ENCODE measurements around the gene CEP83. TPM values are rescaled to one million over a fixed set of nuclear protein-coding genes. Genes with fewer than 3 reads are reported as not detected.
"Not testable (repeated sequence)": the region's sequence is repeated elsewhere in the genome, so short reads cannot be mapped to it uniquely, and the experiment has no call there.

Gene CEP83
- polyA plus RNA-seq, 1 donor (not counting 4 experiments of a cell fraction or from before 2014, with no cell fraction given) = 9.5 TPM

DNA sequence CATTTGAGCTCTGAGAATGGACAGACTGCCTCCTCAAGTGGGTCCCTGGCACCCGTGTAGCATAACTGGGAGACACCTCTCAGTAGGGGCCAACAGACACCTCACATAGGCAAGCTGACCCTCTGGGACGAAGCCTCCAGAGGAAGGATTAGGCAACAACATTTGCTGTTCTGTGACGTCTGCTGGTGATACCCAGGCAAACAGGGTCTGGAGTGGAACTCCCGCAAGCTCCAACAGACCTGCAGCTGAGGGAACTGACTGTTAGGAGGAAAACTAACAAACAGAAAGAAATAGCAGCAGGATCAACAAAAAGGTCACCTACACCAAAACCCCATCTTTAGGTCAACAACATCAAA, 69.6 kb downstream of the CEP83 start:
- no peak overlapping the region for H3K4me2 ChIP-seq (ENCODE audit: control insufficient read depth, extremely low read depth, insufficient read depth, low read depth, low read length)
- FAIRE-seq (no peak), DNase-seq (ENCODE audit: low read depth, low spot score) (no peak)
- H3K9me3 ChIP-seq (ENCODE audit: control insufficient read depth, low read depth, low read length) = no peaks in the 10 kb centered on the region
- H3K9me1 ChIP-seq (ENCODE audit: control insufficient read depth, extremely low read depth, insufficient read depth, low read length) = no peaks in the 10 kb centered on the region
- dilution Hi-C loops (cut with MboI; ENCODE audit: extremely low pct_ligation_motif_present, low sequenced_read_pairs) = no loop called here
- H2AFZ ChIP-seq (ENCODE audit: control insufficient read depth, low read length) = no peak overlapping the region
- no peak overlapping the region for H3K9ac ChIP-seq (ENCODE audit: control insufficient read depth, extremely low read depth, insufficient read depth, low read length)
- no peak overlapping the region for H3K4me3 ChIP-seq (ENCODE audit: control insufficient read depth in 2 of 3, extremely low read depth in 1 of 3, insufficient read depth in 2 of 3, low read depth in 1 of 3, low read length in 3 of 3)
- H3K36me3 ChIP-seq (ENCODE audit: control insufficient read depth in 2 of 2, extremely low read depth in 1 of 2, insufficient read depth in 2 of 2, low read length in 2 of 2) = peaks cover 0 to 3% of the 10 kb centered on the region in 2 experiments
- H3K27me3 ChIP-seq (ENCODE audit: control insufficient read depth, extremely low read depth, insufficient read depth, low read length) = no peaks in the 10 kb centered on the region
- TF ChIP-seq EZH2 (IDR thresholded peaks at IDR 0.05; ENCODE audit: low read length) = no peak
- TF ChIP-seq, protein P1, sequence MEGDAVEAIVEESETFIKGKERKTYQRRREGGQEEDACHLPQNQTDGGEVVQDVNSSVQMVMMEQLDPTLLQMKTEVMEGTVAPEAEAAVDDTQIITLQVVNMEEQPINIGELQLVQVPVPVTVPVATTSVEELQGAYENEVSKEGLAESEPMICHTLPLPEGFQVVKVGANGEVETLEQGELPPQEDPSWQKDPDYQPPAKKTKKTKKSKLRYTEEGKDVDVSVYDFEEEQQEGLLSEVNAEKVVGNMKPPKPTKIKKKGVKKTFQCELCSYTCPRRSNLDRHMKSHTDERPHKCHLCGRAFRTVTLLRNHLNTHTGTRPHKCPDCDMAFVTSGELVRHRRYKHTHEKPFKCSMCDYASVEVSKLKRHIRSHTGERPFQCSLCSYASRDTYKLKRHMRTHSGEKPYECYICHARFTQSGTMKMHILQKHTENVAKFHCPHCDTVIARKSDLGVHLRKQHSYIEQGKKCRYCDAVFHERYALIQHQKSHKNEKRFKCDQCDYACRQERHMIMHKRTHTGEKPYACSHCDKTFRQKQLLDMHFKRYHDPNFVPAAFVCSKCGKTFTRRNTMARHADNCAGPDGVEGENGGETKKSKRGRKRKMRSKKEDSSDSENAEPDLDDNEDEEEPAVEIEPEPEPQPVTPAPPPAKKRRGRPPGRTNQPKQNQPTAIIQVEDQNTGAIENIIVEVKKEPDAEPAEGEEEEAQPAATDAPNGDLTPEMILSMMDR (optimal IDR thresholded peaks at IDR 0.05 in 1 of 3, IDR thresholded peaks at IDR 0.05 in 1 of 3, conservative IDR thresholded peaks at IDR 0.05 in 1 of 3; ENCODE audit: extremely low read depth in 1 of 3, insufficient read depth in 2 of 3, low read length in 3 of 3) = no peak
- H4K20me1 ChIP-seq (ENCODE audit: control insufficient read depth, extremely low read depth, insufficient read depth, low read length) = no peaks in the 10 kb centered on the region
- H3K79me2 ChIP-seq (ENCODE audit: control insufficient read depth, insufficient read depth, low read length) = no peaks in the 10 kb centered on the region
- H3K4me1 ChIP-seq (ENCODE audit: control insufficient read depth, extremely low read depth, insufficient read depth, low read length) = no peaks in the 10 kb centered on the region
- no peak overlapping the region for H3K27ac ChIP-seq (ENCODE audit: control insufficient read depth, insufficient read depth, low read length)

DNA sequence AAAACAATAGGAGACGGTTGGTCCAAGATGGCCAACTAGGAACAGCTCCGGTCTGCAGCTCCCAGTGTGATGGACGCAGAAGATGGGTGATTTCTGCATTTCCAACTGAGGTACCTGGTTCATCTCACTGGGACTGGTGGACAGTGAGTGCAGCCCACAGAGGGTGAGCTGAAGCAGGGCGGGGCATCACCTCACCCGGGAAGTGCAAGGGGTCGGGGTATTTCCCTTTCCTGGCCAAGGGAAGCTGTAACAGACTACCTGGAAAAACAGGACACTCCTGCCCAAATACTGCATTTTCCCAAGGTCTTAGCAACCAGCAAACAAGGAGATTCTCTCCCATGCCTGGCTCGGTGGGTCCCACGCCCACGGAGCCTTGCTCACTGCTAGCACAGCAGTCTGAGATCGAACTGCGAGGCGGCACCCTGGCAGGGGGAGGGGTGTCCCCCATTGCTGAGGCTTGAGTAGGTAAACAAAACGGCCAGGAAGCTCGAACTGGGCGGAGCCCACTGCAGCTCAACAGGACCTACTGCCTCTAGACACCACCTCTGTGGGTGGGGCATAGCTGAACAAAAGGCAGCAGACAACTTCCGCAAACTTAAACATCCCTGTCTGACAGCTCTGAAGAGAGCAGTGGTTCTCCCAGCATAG, 70.1 kb downstream of the CEP83 start:
- H3K79me2 ChIP-seq (ENCODE audit: control insufficient read depth, insufficient read depth, low read length); H3K4me1 ChIP-seq (ENCODE audit: control insufficient read depth, extremely low read depth, insufficient read depth, low read length); dilution Hi-C loops (cut with MboI; ENCODE audit: extremely low pct_ligation_motif_present, low sequenced_read_pairs); DNase-seq (ENCODE audit: low read depth, low spot score); H3K27me3 ChIP-seq (ENCODE audit: control insufficient read depth, extremely low read depth, insufficient read depth, low read length); FAIRE-seq; H3K36me3 ChIP-seq (ENCODE audit: control insufficient read depth in 2 of 2, extremely low read depth in 1 of 2, insufficient read depth in 2 of 2, low read length in 2 of 2); H3K27ac ChIP-seq (ENCODE audit: control insufficient read depth, insufficient read depth, low read length); H3K4me2 ChIP-seq (ENCODE audit: control insufficient read depth, extremely low read depth, insufficient read depth, low read depth, low read length); H3K4me3 ChIP-seq (ENCODE audit: control insufficient read depth in 2 of 3, extremely low read depth in 1 of 3, insufficient read depth in 2 of 3, low read depth in 1 of 3, low read length in 3 of 3); H3K9me3 ChIP-seq (ENCODE audit: control insufficient read depth, low read depth, low read length); H3K9me1 ChIP-seq (ENCODE audit: control insufficient read depth, extremely low read depth, insufficient read depth, low read length); H3K9ac ChIP-seq (ENCODE audit: control insufficient read depth, extremely low read depth, insufficient read depth, low read length); H4K20me1 ChIP-seq (ENCODE audit: control insufficient read depth, extremely low read depth, insufficient read depth, low read length); H2AFZ ChIP-seq (ENCODE audit: control insufficient read depth, low read length): not testable (repeated sequence)

DNA sequence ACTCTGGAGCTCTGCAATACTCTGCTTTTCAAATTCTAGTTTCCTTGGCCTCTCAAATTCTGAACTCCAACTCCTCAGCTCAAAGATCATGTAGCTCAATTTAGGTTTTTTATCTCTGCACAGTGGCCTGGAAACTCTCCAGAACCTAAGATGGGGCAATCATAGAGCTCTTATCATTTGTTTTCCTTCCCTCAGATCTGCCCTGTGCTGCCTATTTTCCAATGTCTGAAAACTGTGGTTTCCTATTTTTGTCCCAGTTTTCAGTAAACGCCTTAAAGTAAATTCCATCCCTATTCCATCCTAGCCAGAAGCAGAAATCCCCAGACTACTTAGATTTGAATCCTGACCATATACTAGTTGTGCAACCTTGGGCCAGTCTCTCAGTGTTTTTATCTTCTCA, 73.2 kb downstream of the CEP83 start:
- H3K27ac ChIP-seq (ENCODE audit: control insufficient read depth, insufficient read depth, low read length) = no peak overlapping the region
- H3K9me1 ChIP-seq (ENCODE audit: control insufficient read depth, extremely low read depth, insufficient read depth, low read length) = no peaks in the 10 kb centered on the region
- H3K4me2 ChIP-seq (ENCODE audit: control insufficient read depth, extremely low read depth, insufficient read depth, low read depth, low read length) = no peak overlapping the region
- FAIRE-seq (no peak), DNase-seq (ENCODE audit: low read depth, low spot score) (no peak)
- TF ChIP-seq, protein P1 (optimal IDR thresholded peaks at IDR 0.05 in 1 of 3, IDR thresholded peaks at IDR 0.05 in 1 of 3, conservative IDR thresholded peaks at IDR 0.05 in 1 of 3; ENCODE audit: extremely low read depth in 1 of 3, insufficient read depth in 2 of 3, low read length in 3 of 3) = no peak
- no peak for TF ChIP-seq EZH2 (IDR thresholded peaks at IDR 0.05; ENCODE audit: low read length)
- no peaks in the 10 kb centered on the region for H3K79me2 ChIP-seq (ENCODE audit: control insufficient read depth, insufficient read depth, low read length)
- no peak overlapping the region for H2AFZ ChIP-seq (ENCODE audit: control insufficient read depth, low read length)
- H3K4me3 ChIP-seq (ENCODE audit: control insufficient read depth in 2 of 3, extremely low read depth in 1 of 3, insufficient read depth in 2 of 3, low read depth in 1 of 3, low read length in 3 of 3) = no peak overlapping the region
- dilution Hi-C loops (cut with MboI; ENCODE audit: extremely low pct_ligation_motif_present, low sequenced_read_pairs) = no loop called here
- H4K20me1 ChIP-seq (ENCODE audit: control insufficient read depth, extremely low read depth, insufficient read depth, low read length) = no peaks in the 10 kb centered on the region
- no peaks in the 10 kb centered on the region for H3K9me3 ChIP-seq (ENCODE audit: control insufficient read depth, low read depth, low read length)
- no peaks in the 10 kb centered on the region for H3K27me3 ChIP-seq (ENCODE audit: control insufficient read depth, extremely low read depth, insufficient read depth, low read length)
- H3K36me3 ChIP-seq (ENCODE audit: control insufficient read depth in 2 of 2, extremely low read depth in 1 of 2, insufficient read depth in 2 of 2, low read length in 2 of 2) = peaks cover 2 to 8% of the 10 kb centered on the region in 2 experiments
- no peak overlapping the region for H3K9ac ChIP-seq (ENCODE audit: control insufficient read depth, extremely low read depth, insufficient read depth, low read length)
- no peaks in the 10 kb centered on the region for H3K4me1 ChIP-seq (ENCODE audit: control insufficient read depth, extremely low read depth, insufficient read depth, low read length)
